ENCODE results near the gene COBL.

Gene COBL

GRCh38 chr7:51019891-51020870, 296.4 kb downstream of the COBL start:
- no peak for DNase-seq (ENCODE audit: low read depth)

GRCh38 chr7:51019191-51019844, 297.3 kb downstream of the COBL start:
- DNase-seq (ENCODE audit: low read depth), result no peak

- DNase-seq (ENCODE audit: low read depth), result no peak
Measured at GRCh38 chr7:51017576-51018535, 298.8 kb downstream of the COBL start.

- no peak for DNase-seq (ENCODE audit: low read depth)
Measured at GRCh38 chr7:51016546-51016945, 300.1 kb downstream of the COBL start.

GRCh38 chr7:51015581-51015980, 301.0 kb downstream of the COBL start:
- no peak for DNase-seq (ENCODE audit: low read depth)

GRCh38 chr7:51014811-51015210, 301.8 kb downstream of the COBL start:
- DNase-seq (ENCODE audit: low read depth), result no peak

- DNase-seq (ENCODE audit: low read depth), result no peak
Measured at GRCh38 chr7:51013861-51014511, 302.6 kb downstream of the COBL start.

- no peak for DNase-seq (ENCODE audit: low read depth)
Measured at GRCh38 chr7:51013218-51013786, 303.3 kb downstream of the COBL start.

- no peak for DNase-seq (ENCODE audit: low read depth)
Measured at GRCh38 chr7:51012569-51013217, 303.9 kb downstream of the COBL start.

- DNase-seq (ENCODE audit: low read depth), result no peak
Measured at GRCh38 chr7:51011710-51012350, 304.8 kb downstream of the COBL start.

- no peak for DNase-seq (ENCODE audit: low read depth)
Measured at GRCh38 chr7:51010534-51010933, 306.1 kb downstream of the COBL start.

- no peak for DNase-seq (ENCODE audit: low read depth)
Measured at GRCh38 chr7:51009716-51010496, 306.7 kb downstream of the COBL start.

- no peak for DNase-seq (ENCODE audit: low read depth)
Measured at GRCh38 chr7:51007551-51008505, 308.8 kb downstream of the COBL start.

GRCh38 chr7:51006483-51007235, 309.9 kb downstream of the COBL start:
- no peak for DNase-seq (ENCODE audit: low read depth)

GRCh38 chr7:51005074-51005473, 311.5 kb downstream of the COBL start:
- no peak for DNase-seq (ENCODE audit: low read depth)

- DNase-seq (ENCODE audit: low read depth), result no peak
Measured at GRCh38 chr7:51000956-51001355, 315.7 kb downstream of the COBL start.

GRCh38 chr7:50994753-50995319, 321.8 kb downstream of the COBL start:
- DNase-seq (ENCODE audit: low read depth), result no peak

Data from CMK (cell line).